ENCODE results near the gene DUSP16. TPM values are rescaled to one million over a fixed set of nuclear protein-coding genes. Genes with fewer than 3 reads are reported as not detected.
"Not testable (repeated sequence)": the region's sequence is repeated elsewhere in the genome, so short reads cannot be mapped to it uniquely, and the experiment has no call there.

Gene DUSP16
- total RNA-seq, 4 donors from 2014 or later = 16.2 to 23.2 (median 19.1) TPM

DNA sequence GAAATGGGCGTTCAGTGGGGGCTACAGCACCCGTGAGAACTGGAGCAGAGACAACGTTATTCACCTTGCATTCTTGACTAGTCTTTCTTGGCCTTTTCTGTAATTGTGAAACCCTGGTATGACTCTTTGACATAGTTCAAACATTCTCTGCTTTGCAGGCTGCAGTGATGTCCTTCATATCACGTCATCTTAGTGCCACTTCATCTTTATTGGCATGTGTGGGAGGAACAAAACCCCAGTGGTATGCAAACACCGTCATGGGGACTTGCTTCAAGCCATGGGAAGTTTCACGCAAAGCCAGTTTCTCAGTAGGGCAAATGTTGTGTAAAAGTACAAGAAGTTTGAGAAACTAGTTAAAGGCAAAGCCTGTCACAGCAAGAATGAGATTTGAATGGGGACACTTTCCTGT is 20.2 kb upstream of the DUSP16 start:
- DNase-seq (ENCODE audit: low spot score in 2 of 2) = no peak
- no peak overlapping the region for H3K4me3 ChIP-seq
- no peaks in the 10 kb centered on the region for H3K27me3 ChIP-seq
- H3K9me3 ChIP-seq = no peaks in the 10 kb centered on the region
- H3K4me1 ChIP-seq = peaks cover 0 to 4% (median 0%) of the 10 kb centered on the region in 4 donors
- WGBS, 2 donors = 55 to 60% methylated on average over 6 of the region's 6 CpGs
- H3K36me3 ChIP-seq = no peaks in the 10 kb centered on the region
- TF ChIP-seq POLR2A (IDR thresholded peaks at IDR 0.05) = no peak
- no peak for TF ChIP-seq CTCF (IDR thresholded peaks at IDR 0.05)
- no peak for TF ChIP-seq EP300 (IDR thresholded peaks at IDR 0.05)
- no peak overlapping the region for H3K27ac ChIP-seq

DNA sequence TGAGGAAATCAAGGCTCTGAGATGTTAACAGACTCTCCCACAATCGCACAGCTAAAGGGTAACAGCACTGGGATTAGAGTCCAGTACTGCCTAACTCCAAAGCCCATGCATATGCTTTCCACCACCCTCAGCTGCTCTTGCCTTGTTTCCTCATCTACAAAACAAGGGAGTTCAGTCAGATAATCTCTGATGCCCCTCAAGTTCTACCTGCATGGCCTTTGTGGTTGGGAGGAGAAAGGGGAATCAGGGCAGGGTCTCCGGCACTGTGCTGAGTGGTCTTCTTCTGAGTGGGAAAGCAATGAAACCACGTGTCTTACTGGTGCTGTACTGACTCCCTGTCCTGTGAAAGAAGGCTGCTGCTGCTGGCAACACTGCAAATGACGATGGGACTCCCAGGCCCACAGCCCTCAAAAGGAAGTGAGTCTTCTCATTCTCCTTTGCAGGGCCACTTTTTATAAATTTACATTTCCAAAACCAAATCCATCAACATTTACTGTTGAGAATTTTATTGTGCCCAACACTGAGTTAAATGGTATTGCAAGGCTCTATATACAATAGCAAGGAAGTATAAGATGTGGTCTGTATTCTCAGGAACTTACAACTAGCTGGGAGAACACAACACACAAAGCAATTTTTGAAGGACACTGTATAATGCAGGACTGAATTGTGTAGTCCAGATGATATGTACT is 19.7 kb upstream of the DUSP16 start:
- H3K27ac ChIP-seq = no peak overlapping the region
- no peak for TF ChIP-seq EP300 (IDR thresholded peaks at IDR 0.05)
- no peak for TF ChIP-seq CTCF (IDR thresholded peaks at IDR 0.05)
- TF ChIP-seq POLR2A (IDR thresholded peaks at IDR 0.05) = no peak
- no peaks in the 10 kb centered on the region for H3K27me3 ChIP-seq
- H3K4me3 ChIP-seq = no peak overlapping the region
- no peaks in the 10 kb centered on the region for H3K36me3 ChIP-seq
- H3K4me1 ChIP-seq = peaks cover 0 to 4% (median 0%) of the 10 kb centered on the region in 4 donors
- WGBS, 2 donors = 79% methylated on average over 4 of the region's 4 CpGs
- H3K9me3 ChIP-seq = no peaks in the 10 kb centered on the region
- DNase-seq (ENCODE audit: low spot score in 2 of 2) = no peak

DNA sequence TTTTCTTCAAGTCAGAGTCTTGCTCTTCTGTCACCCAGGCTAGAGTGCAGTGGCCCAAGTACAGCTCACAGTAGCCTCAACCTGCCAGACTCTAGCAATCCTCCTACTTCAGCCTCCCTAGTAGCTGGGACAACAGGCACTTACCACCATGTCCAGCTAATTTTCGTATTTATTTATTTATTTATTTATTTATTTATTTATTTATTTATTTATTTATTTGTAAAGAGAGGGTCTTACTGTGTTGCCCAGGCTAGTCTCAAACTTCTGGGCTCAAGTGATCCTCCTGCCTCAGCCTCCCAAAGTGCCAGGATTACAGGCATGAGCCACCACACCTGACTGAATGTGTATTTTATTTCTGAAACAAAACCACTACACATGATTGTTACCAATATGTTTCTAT is 18.1 kb upstream of the DUSP16 start:
- not testable (repeated sequence) for H3K27ac ChIP-seq; H3K27me3 ChIP-seq; H3K9me3 ChIP-seq; H3K4me3 ChIP-seq; H3K4me1 ChIP-seq; DNase-seq (ENCODE audit: low spot score in 2 of 2); H3K36me3 ChIP-seq
- 93 to 94% methylated on average over 1 of the region's 1 CpG for WGBS, 2 donors

- 70 to 77% methylated on average over 3 of the region's 3 CpGs for WGBS, 2 donors
Observed at GRCh38 chr12:12577786-12578185, 15.1 kb upstream of the DUSP16 start.

DNA sequence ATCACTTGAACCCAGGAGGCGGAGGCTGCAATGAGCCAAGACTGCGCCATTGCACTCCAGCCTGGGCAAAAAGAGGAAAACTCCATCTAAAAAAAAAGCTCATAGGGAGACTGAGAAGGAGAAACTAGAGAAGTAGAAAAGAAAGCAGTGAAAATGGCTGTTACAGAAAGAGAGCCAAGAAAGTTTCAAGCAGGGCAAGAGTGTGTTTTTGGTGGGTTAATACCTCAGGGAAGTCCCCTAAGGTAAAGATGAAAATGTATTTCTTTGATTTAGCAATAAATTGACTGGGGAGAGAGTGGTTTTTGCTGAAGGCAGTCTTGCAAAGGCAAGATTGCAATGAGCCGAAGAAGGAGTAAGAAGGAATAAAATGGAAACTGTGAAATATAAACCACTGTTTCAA is 10.0 kb upstream of the DUSP16 start:
- Histone ChIP-seq H3K27ac (no peak overlapping the region), H3K4me1 (no peaks in the 10 kb centered on the region), H3K9me3 (no peaks in the 10 kb centered on the region), H3K36me3 (no peaks in the 10 kb centered on the region), H3K27me3 (no peaks in the 10 kb centered on the region), H3K4me3 (no peak overlapping the region)
- WGBS, 2 donors = 85 to 87% methylated on average over 3 of the region's 3 CpGs
- no peak for TF ChIP-seq CTCF (IDR thresholded peaks at IDR 0.05)
- no peak for TF ChIP-seq EP300 (IDR thresholded peaks at IDR 0.05)
- no peak for TF ChIP-seq POLR2A (IDR thresholded peaks at IDR 0.05)
- DNase-seq (ENCODE audit: low spot score in 2 of 2) = no peak

More at GRCh38 chr12:12577786-12578185, 15.1 kb upstream of the DUSP16 start:
- TF ChIP-seq CTCF (IDR thresholded peaks at IDR 0.05) (no peak), POLR2A (IDR thresholded peaks at IDR 0.05) (no peak), EP300 (IDR thresholded peaks at IDR 0.05) (no peak)
- no peak for DNase-seq (ENCODE audit: low spot score in 2 of 2)
- Histone ChIP-seq H3K27ac (no peak overlapping the region), H3K4me1 (no peaks in the 10 kb centered on the region), H3K27me3 (no peaks in the 10 kb centered on the region), H3K36me3 (no peaks in the 10 kb centered on the region), H3K9me3 (no peaks in the 10 kb centered on the region), H3K4me3 (no peak overlapping the region)

GRCh38 chr12:12565971-12566370 is 3.3 kb upstream of the DUSP16 start:
- H3K27ac ChIP-seq; H3K36me3 ChIP-seq; DNase-seq (ENCODE audit: low spot score in 2 of 2); H3K9me3 ChIP-seq; H3K4me3 ChIP-seq; H3K27me3 ChIP-seq: not testable (repeated sequence)
- H3K4me1 ChIP-seq = peaks cover 0 to 15% (median 9%) of the 10 kb centered on the region in 4 donors
- WGBS, 2 donors = 94 to 97% methylated on average over 23 to 27 of the region's 32 CpGs

All from tibial nerve (tissue), 4 donors.